ENCODE data around the gene SMCO4. TPM values are rescaled to one million over a fixed set of nuclear protein-coding genes. Genes with fewer than 3 reads are reported as not detected.

SMCO4 gene
- total and polyA plus RNA-seq, 2 experiments from 2014 or later = 62.9 to 85.4 TPM

- H3K36me3 ChIP-seq = no peaks in the 10 kb centered on the region
- no peaks in the 10 kb centered on the region for H3K27me3 ChIP-seq
- no peak overlapping the region for H3K27ac ChIP-seq
- TF ChIP-seq CTCF (IDR thresholded peaks at IDR 0.05; ENCODE audit: low read depth, low read length) = no peak
- no peak overlapping the region for H3K4me3 ChIP-seq
- no peak for DNase-seq (ENCODE audit: low read depth in 1 of 2, low spot score in 1 of 2)
- no peaks in the 10 kb centered on the region for H3K9me3 ChIP-seq (ENCODE audit: low read depth)
- no peaks in the 10 kb centered on the region for H3K4me1 ChIP-seq (ENCODE audit: low read depth)
Measured at GRCh38 chr11:93573184-93573583, 30.0 kb upstream of the SMCO4 start.

GRCh38 chr11:93572621-93573020 lies 29.4 kb upstream of the SMCO4 start:
- no peaks in the 10 kb centered on the region for H3K27me3 ChIP-seq
- H3K4me1 ChIP-seq (ENCODE audit: low read depth) = no peaks in the 10 kb centered on the region
- no peak overlapping the region for H3K4me3 ChIP-seq
- H3K27ac ChIP-seq = no peak overlapping the region
- H3K36me3 ChIP-seq = no peaks in the 10 kb centered on the region
- no peak for DNase-seq (ENCODE audit: low read depth in 1 of 2, low spot score in 1 of 2)
- no peaks in the 10 kb centered on the region for H3K9me3 ChIP-seq (ENCODE audit: low read depth)
- TF ChIP-seq CTCF (IDR thresholded peaks at IDR 0.05; ENCODE audit: low read depth, low read length) = no peak

- no peak for DNase-seq (ENCODE audit: low read depth in 1 of 2, low spot score in 1 of 2)
- no peak overlapping the region for H3K27ac ChIP-seq
- TF ChIP-seq CTCF (IDR thresholded peaks at IDR 0.05; ENCODE audit: low read depth, low read length) = no peak
- no peaks in the 10 kb centered on the region for H3K27me3 ChIP-seq
- H3K36me3 ChIP-seq = no peaks in the 10 kb centered on the region
- no peak overlapping the region for H3K4me3 ChIP-seq
- H3K4me1 ChIP-seq (ENCODE audit: low read depth) = no peaks in the 10 kb centered on the region
- no peaks in the 10 kb centered on the region for H3K9me3 ChIP-seq (ENCODE audit: low read depth)
Measured at GRCh38 chr11:93572171-93572570, 29.0 kb upstream of the SMCO4 start.

- no peaks in the 10 kb centered on the region for H3K9me3 ChIP-seq (ENCODE audit: low read depth)
- H3K4me3 ChIP-seq = no peak overlapping the region
- H3K27ac ChIP-seq = no peak overlapping the region
- no peaks in the 10 kb centered on the region for H3K4me1 ChIP-seq (ENCODE audit: low read depth)
- no peaks in the 10 kb centered on the region for H3K27me3 ChIP-seq
- no peaks in the 10 kb centered on the region for H3K36me3 ChIP-seq
- DNase-seq (ENCODE audit: low read depth in 1 of 2, low spot score in 1 of 2) = no peak
- TF ChIP-seq CTCF (IDR thresholded peaks at IDR 0.05; ENCODE audit: low read depth, low read length) = no peak
Measured at GRCh38 chr11:93571612-93572011, 28.4 kb upstream of the SMCO4 start.

- no peak overlapping the region for H3K27ac ChIP-seq
- no peaks in the 10 kb centered on the region for H3K9me3 ChIP-seq (ENCODE audit: low read depth)
- peak; percentile 23 to 50 for DNase-seq (ENCODE audit: low read depth in 1 of 2, low spot score in 1 of 2)
- H3K36me3 ChIP-seq = no peaks in the 10 kb centered on the region
- no peaks in the 10 kb centered on the region for H3K4me1 ChIP-seq (ENCODE audit: low read depth)
- no peaks in the 10 kb centered on the region for H3K27me3 ChIP-seq
- TF ChIP-seq CTCF (IDR thresholded peaks at IDR 0.05; ENCODE audit: low read depth, low read length) = no peak
- H3K4me3 ChIP-seq = no peak overlapping the region
Measured at GRCh38 chr11:93570759-93571413, 27.7 kb upstream of the SMCO4 start.
